Measurements from ENCODE around the gene NSUN5. TPM values are rescaled to one million over a fixed set of nuclear protein-coding genes. Genes with fewer than 3 reads are reported as not detected.

Gene NSUN5
- total RNA-seq, 6 experiments from 2014 or later: 14.1 to 24.0 (median 19.8) TPM

Other genes starting within 250 kb of the NSUN5 start
- gene SPDYE9, start 222.8 kb downstream of the NSUN5 start, total RNA-seq (2021; fragmentation: NEBNext Ultra II Directional; extraction: Animal tissue kit (Norgen Biotek cat#: 25700)): not detected
- gene TRIM50, start 19.3 kb upstream of the NSUN5 start, total RNA-seq (2021; fragmentation: NEBNext Ultra II Directional; extraction: Animal tissue kit (Norgen Biotek cat#: 25700)): not detected
- not detected for gene FKBP6, start 19.3 kb upstream of the NSUN5 start, total RNA-seq (2021; fragmentation: NEBNext Ultra II Directional; extraction: Animal tissue kit (Norgen Biotek cat#: 25700))
- under 1 TPM; 0.18 to 0.83 (median 0.27) TPM for gene FZD9, start 125.0 kb upstream of the NSUN5 start, total RNA-seq (2021; fragmentation: NEBNext Ultra II Directional; extraction: Animal tissue kit (Norgen Biotek cat#: 25700))
- 10 to 100 TPM; 54.0 to 66.5 (median 63.8) TPM for gene BAZ1B, start 213.5 kb upstream of the NSUN5 start, total RNA-seq (2021; fragmentation: NEBNext Ultra II Directional; extraction: Animal tissue kit (Norgen Biotek cat#: 25700))
- gene BCL7B, start 248.9 kb upstream of the NSUN5 start, total RNA-seq (2021; fragmentation: NEBNext Ultra II Directional; extraction: Animal tissue kit (Norgen Biotek cat#: 25700)): 10 to 100 TPM; 46.7 to 58.1 (median 50.0) TPM